GM19025 (cell line): Measurements from ENCODE around the gene FAM174C.

Experiments used
- ATAC-seq: cut with Tn5 transposase; IDR thresholded peaks from one replicate; pipeline ENCODE4 v1.9.1; 2021; ENCODE audit warnings: mild to moderate bottlenecking, low read depth, moderate library complexity; ENCODE audit not compliant: unreplicated experiment

FAM174C gene

DNA sequence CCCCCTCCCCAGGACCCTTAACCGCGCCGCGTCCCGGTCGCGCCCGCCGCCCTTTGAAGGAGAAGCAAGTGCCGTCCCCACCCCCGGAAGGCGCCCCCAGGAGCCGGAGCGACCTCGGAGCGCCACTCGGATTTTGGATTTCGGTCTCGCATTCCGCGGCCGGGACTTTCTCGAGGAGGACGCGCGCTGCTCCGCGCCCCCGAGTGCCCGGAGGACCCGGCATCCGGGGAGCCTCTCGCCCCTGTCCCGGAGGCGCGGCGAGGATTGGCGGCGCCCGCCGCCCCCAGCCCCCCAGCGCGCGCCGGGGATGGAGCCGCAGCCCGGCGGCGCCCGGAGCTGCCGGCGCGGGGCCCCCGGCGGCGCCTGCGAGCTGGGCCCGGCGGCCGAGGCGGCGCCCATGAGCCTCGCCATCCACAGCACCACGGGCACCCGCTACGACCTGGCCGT is 25.3 kb upstream of the FAM174C start:
- no peak for ATAC-seq

DNA sequence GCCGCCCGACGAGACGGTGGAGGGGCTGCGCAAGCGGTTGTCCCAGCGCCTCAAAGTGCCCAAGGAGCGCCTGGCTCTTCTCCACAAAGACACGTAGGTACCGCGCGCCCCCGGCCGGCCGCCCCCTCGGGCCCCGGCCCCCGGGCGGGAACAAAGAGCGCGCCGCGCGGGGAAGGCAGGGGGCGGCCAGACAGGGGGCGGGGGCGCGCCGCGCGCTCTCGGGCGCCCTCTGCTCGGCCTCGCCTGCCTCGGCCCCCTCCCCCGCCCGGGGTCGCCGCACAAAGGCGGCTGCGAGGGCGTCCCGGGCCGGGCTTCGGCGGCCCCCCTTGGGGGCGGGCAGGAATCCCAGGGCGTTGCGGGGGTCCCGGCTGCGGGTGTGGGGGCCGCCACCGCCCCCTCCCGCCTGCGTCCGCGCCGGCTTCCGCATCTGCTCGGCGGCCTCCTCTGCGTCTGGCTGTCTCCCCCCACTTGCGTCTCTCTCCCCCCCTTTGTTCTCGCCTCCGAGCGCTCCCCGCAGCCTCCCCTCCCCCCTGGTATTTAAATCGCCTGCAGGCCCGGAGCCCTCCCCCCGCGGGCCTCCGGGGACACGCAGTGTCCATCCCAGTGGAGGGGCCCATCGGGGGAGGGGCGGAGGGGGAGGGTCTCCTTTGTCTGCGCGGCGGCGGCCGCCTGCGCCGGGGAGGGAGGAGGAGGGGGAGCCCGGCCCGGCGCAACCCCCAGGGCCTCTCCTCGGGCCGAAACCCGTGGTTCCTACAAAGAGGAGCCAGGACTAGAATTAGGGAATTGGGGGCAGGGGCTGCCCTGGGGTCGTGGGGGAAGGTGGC is 24.7 kb upstream of the FAM174C start:
- no peak for ATAC-seq

DNA sequence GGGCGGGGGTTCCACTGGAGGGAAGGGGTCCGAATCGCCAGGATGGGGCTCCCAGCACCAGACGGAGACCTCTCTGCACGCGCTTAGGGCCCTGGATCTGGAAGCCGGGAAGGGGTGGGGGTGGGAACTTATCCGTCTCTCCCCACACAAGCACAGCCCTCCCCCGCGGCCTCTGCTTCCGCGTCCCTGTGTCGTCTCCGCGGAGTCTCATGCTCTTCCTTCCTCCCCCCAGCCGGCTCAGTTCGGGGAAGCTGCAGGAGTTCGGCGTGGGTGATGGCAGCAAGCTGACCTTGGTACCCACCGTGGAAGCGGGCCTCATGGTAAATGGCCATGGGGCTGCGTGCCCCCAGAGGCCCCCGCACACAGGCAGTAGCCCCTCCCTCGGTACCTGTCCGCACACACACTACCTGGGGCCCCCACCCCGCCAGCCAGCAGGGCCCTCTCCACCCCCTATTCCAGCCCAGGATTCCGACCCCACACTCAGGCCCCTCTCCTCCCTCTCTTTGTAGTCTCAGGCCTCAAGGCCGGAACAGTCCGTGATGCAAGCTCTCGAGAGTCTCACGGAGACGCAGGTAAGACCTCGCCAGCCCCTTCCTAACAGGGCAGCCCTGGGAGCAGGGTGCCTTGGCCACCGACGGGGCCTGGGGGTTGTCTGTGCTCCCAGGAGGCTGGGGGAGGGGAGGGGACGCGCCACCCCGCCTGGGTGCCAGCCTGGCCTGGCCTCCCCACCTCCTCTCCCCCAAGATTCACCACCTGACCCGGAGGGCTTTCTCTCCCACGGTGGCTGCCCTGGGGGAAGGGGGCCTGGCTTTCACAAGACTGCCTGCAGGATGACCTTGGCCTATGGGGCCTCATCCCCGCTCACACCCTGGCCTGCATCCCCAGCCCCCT is 23.8 kb upstream of the FAM174C start:
- ATAC-seq = no peak

DNA sequence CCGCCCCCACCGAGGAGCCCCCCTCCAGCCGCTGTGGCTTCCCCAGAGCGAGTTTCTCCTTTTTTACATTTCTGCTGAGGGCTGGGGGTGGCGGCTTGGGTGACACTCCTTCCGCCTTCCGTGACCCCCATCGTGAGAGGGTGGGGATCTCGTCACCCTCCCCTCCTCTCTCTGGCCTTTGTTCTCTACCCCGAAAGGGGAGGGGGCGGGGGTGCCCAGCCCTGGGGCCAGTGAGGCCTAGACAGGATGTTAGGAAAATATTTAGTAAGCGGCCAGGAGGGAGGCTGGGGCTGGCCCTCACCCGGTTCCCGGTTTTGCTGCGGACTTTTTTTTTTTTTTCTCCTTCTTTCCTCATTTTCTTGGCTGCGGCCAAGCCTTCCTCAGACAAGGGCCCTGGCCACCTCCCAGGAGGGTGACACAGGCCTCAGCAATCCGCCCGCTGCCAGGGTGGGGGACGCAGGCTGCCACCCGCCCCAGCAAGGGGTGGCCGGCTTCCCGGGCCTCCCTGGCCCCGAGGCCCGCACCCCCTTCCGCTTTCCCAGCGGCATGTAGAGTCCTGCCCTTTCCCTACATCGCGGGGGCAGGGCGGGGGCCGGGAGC is 23.0 kb upstream of the FAM174C start:
- no peak for ATAC-seq

DNA sequence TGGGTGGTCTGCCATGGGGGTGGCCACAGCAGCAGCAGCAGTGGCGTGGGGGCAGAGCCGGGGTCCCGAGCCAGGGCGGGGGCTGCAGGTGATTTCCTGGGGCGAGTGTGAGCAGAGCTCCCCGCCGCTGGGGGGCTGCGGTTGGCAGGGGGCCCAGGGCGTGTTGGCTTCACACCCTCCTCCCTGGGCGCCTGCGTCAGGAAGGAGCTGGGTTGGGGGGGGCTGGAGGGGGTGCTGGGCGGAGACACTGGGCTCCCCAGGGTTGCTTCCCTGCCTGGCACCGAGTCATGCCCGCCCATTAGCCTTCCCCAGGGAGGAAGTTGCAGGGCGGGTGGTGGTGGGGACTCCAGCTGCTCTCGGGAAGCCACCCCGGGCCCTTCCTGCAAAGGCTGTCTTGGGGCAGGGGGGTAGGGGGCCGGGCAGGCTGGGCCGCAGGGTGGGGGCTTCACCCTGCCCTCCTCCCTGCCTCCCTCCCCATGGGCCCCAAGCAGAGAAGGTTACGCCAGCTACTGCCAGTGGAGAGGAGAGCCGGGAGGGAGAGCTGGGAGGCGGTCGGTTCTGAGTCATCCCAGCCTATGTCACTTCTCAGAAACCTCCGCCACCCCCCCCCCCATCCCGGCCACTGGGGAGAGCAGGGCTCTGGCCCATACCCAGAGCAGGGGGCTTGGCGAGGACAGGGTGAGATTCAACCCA is 22.4 kb upstream of the FAM174C start:
- ATAC-seq = no peak

DNA sequence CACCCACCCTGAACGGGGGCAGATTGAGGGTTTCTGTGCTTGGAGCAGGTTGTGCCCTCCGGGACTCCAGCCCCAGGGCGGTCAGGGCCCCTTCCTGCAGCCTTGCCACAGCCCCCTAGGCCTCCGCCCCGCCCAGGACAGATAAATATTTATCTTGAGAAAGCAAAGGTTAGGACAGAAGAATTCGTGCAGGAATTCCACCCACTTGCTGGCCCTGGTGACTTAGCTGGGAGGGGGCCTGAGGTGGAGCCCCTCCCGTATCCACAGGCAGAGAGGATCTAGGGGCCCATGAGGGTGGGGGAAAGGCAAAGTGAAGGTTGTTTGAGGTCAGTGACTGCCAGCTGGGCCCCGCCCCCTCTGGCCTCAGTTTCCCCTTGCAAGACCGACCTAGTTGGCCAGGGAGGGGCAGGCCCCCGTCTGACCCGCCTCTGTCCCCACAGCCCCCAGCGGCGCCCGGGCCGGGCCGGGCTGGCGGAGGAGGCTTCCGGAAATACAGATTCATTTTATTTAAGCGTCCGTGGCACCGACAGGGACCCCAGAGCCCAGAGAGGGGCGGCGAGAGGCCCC is 21.7 kb upstream of the FAM174C start:
- ATAC-seq = no peak

DNA sequence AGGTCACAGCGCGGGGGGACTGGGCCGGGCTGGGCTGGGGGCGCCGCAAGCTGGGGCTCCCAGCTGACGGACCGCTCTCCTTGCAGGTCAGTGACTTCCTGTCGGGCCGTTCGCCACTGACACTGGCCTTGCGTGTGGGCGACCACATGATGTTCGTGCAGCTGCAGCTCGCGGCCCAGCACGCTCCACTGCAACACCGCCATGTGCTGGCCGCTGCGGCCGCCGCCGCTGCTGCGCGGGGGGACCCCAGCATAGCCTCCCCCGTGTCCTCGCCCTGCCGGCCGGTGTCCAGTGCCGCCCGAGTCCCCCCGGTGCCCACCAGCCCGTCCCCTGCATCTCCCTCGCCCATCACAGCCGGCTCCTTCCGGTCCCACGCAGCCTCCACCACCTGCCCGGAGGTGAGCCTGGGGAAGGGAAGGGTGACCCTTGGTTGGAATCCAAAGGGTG is 21.2 kb upstream of the FAM174C start:
- ATAC-seq = no peak

DNA sequence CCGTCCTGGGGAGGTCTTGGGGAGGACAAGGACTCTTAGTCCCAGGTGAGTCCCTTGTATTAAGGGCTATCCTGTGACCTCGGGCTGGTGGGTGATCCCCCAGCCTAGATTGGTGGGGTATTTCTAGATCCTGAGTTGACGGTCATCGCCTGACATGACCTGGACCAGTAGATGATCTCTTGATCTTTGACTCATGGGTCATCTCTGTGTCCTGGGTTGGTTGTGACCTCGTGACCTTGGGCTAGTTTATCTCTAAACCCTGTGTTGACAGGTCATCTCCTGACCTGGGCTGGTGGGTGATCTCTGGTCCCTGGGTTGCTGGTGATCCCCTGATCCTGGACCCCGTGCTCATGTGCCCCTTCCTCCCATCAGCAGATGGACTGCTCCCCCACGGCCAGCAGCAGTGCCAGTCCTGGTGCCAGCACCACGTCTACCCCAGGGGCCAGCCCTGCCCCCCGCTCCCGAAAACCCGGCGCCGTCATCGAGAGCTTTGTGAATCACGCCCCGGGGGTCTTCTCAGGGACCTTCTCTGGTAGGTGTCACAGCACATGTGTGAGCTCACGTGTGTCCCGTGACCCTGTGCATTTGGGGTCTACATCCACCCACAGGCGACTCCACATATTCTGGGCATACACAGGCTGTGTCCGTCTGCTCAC is 20.7 kb upstream of the FAM174C start:
- ATAC-seq = no peak

DNA sequence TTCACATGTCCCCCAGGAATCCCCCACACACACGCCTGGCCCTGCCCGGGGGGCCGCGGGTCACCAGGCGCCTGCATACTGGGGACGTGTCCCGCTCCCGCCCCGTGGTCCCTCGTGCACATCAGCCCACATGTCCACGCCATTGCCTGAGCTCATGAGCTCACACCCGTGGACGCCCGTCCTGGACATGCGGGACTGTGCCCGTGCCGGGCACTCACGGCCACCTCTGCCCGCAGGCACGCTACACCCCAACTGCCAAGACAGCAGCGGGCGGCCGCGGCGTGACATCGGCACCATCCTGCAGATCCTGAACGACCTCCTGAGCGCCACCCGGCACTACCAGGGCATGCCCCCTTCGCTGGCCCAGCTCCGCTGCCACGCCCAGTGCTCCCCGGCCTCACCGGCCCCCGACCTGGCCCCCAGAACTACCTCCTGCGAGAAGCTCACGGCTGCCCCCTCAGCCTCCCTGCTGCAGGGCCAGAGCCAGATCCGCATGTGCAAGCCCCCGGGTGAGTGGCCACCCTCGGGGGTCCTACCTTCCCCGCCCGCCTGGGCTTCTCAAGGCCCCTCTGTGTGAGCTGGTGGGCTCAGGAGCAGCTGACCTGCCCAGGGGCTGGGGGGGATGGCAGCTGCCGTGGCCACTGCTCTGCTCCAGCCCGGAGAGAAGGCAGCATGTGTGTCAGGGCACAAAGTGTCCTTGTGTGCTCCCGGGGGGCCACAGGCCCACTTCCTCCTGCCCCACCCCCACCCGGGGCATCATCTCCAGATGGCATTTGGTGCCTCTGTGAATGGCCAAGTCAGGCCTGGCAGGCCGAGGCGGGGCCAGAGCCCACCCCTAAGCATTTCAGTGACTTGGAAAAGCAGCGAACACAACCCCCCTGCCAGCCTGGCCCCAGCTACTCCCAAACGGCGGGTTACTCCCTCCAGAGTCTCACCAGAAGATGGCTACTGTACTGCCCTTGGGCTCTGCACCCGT is 19.9 kb upstream of the FAM174C start:
- no peak for ATAC-seq

DNA sequence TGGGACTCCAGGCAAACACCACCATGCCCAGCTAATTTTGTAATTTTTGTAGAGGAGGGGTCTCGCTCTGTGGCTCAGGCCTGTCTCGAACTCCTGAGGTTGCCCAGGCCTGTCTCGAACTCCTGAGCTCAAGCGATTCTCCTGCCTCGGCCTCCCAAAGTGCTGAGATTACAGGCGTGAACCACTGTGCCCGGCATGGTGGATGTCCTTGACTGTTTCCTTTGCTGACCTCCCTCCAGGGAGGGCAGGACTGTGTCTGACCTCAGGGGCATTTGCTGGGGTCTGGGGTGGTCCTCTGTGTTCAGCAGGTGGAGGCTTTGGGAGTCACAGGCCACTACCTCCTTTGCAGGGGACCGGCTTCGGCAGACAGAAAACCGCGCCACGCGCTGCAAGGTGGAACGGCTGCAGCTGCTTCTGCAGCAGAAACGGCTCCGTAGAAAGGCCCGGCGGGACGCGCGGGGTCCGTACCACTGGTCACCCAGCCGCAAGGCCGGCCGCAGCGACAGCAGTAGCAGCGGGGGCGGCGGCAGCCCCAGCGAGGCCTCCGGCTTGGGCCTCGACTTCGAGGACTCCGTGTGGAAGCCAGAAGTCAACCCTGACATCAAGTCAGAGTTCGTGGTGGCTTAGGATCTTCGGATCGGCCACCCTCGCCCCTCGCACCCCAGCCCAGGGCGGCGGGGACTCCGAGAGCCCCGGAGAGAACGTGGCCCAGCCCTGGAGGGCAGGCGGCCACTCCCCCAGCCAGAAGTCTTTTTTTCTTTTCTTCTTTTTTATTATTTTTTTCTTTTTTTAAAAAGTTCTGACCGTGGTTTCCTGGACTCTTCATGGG is 18.5 kb upstream of the FAM174C start:
- no peak for ATAC-seq

DNA sequence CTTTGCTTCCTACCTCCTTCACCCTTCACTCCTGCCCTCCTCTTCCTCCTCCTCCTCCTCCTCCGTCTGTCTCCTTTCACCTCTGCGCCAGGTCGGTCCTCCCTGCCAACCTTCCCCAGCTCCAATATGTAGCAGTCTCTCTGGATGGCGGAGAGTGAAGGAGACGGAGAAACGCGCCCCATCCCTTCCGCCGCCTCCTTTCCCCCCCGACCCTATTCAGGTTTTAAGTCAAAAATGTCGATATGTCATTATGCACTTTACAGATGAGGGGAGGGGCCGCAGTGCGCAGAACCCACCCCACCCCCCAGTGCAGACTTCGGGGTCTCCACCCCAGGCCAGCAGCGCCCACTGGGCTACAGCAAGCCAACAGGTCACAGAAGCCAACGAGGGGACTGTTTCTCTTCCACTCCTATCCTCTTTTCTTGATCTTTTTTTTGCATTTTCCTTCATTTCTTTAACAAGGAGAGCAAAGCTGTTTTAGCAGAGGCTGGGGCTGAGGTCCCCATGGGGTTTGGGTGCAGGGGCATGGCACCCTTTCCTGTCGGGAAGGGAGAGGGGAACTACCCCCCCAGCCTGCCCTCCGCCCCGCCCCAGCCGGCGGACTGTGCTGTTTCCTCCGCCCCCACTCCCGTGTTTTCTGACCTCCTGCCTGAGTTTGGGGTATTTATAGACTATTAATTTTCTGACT is 17.7 kb upstream of the FAM174C start:
- ATAC-seq = no peak

DNA sequence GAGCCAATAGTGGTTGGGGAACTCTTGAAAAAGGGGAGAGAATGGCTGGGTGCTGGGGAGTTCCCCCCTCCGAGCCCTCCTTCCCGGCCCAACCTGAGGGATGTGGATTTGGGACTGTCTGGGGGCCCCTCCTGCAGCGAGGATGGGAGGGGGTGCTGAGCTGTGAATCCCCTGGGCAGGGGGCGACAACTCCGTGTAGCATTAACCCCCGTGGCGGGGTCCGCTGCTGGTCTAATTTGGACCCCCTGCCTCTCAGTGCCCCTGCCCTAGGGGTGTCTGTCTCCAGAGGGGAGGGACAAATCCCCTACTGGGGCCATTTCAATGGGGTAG is 17.2 kb upstream of the FAM174C start:
- no peak for ATAC-seq

DNA sequence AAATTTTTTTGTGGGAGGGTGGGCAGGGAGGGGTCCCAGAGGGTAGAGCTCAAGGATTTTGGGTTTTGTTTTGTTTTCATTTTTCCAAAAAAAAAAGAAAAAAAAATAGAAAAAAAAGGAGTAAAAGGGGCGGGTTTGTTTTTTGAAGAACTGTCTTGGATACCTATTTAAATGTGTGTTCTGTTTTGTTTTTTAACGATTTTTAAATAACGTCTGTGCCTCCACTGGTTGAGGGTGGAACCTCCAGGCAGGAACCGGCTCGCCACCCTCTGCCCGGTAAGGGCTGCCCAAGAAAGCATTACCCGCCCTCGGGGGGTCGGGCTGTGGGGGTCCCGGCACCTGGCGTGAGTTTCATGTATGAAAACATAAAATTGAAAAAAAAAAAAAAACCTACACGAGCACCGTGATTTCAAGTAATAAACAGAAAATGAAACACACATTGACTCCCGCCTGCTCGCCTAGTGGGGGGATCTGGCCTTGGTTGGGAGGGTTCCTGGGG is 16.6 kb upstream of the FAM174C start:
- no peak for ATAC-seq

DNA sequence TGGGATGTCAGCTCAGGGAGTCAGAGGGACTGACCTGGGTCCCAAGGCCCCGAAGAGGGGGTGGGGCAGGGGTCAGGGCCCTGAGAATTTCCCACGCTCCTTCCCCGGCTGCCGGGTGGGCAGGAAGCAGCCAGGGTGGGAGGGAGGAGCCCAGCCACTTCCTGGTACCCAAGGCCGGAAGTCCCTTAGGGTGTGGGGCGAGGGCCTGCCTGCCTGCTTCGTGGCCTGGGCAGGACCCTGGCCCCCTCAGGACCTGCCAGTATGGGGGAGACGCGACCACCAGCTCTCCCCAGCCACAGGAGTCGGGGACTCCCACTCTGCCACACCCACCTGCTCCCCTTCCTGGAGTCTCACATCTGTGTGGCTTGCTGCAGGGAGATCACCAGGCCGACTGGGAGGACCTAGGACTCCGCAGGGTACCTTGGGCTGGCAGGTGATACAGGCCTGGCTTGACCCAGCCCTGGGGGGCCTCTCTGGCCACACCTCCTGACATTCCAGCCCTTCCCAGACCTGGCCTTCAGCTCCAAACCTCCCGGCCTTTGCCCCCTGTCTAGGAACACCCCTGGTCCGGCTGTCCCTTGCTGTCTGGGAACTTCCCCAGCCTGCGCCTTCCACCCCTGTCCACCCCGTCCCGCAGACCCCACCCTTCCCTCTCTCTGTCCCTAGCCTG is 16.0 kb upstream of the FAM174C start:
- ATAC-seq = peak; percentile 29

DNA sequence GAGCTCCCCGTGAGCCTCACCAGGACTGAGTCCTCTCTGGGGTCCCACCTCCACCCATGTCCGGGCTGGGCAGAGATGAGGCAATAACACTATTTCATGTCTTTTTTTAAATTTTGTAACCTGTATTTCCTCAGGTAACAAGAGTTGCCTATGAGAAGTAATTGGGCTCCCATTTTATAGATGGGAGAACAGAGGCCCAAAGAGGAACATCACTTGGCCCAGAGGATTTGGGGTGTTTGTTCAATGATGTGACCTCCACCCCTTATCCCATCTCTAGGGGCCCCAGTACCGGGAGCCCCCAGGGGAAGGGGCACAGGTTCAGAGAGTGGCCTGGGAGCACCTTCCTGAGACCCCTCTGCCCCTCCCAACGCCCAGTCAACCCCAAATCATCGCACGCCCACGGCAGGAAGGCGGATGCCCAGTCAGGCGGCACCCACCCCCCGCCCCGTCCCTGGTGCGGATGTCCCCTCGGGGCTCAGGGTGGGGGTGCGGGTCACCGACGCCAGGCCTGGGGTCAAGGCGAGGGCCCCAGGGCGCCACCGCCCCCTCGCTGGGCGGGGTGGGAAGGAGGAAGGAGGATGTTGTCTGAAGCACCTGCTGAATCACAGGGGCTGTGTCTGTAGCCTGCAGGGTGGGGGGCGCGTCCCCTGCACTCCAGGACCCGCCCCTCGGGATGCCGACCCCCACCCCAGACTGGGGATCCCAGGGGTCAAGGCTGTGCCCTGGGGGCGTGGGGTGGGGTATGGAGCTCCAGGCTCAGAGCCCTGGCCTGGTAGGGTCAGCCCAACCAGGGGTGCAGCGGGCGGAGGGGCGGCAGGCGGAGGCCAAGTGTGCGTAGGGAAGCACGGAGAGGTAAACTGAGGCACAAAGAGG is 15.2 kb upstream of the FAM174C start:
- ATAC-seq = no peak
